SK-N-SH (cell line): Measurements from ENCODE around the gene LRRC8E. TPM values are rescaled to one million over a fixed set of nuclear protein-coding genes. Genes with fewer than 3 reads are reported as not detected.

Source experiments
- CTCF ChIA-PET: fragments of 300-600, 350-600 bp; formaldehyde crosslinking; extraction: SDS; loops from one replicate; lab custom pipeline; 2021; lab: Yijun Ruan, JAX
- POLR2A ChIA-PET: fragments of 350-600 bp; sonication (Branson Sonifier 250); formaldehyde crosslinking; extraction: SDS; loops from one replicate; lab custom pipeline; 2020; ENCODE audit warnings: antibody characterized with exemption, inconsistent platforms; lab: Yijun Ruan, JAX
- DNase-seq: peaks from one replicate; pipeline ENCODE4 v3.0.0; 2012
- H2AFZ ChIP-seq: fragments of 200-600 bp; sonication (generic); 2 replicates; pipeline ENCODE4 v1.8.1; 2016; ENCODE audit warnings: antibody characterized with exemption, mild to moderate bottlenecking, low read depth
- H3F3A ChIP-seq: fragments of 200-600 bp; sonication (generic); replicated peaks from 2 replicates; pipeline ENCODE3; 2016; ENCODE audit warnings: antibody characterized with exemption, mild to moderate bottlenecking; ENCODE audit not compliant: insufficient read depth
- H3K27ac ChIP-seq, 2 experiments: fragments of 200-500 bp in 1 of 2; fragments of 200-600 bp in 1 of 2; sonication (Bioruptor generic) in 1 of 2; sonication (generic), shearing (Covaris generic) in 1 of 2; 2 replicates each; pipeline versions ENCODE4 v1.5.1 to v1.6.1; 2014 to 2016; ENCODE audit warnings: low read depth in 2 of 2, inconsistent platforms in 1 of 2, low read length in 1 of 2, mild to moderate bottlenecking in 1 of 2, mixed read lengths in 1 of 2
- H3K27me3 ChIP-seq: fragments of 200-600 bp; sonication (generic), shearing (Covaris generic); 2 replicates; pipeline ENCODE4 v1.6.1; 2016; ENCODE audit warnings: mixed run types; ENCODE audit not compliant: insufficient read depth
- H3K36me3 ChIP-seq, 2 experiments: fragments of 200-500 bp in 1 of 2; fragments of 200-600 bp in 1 of 2; sonication (Bioruptor generic) in 1 of 2; sonication (generic) in 1 of 2; replicated peaks in 1 of 2; 2 replicates each; pipeline versions ENCODE3 to v1.5.1; 2014 to 2016; ENCODE audit warnings: low read length in 1 of 2, mild to moderate bottlenecking in 1 of 2; ENCODE audit not compliant: insufficient read depth in 2 of 2, control insufficient read depth in 1 of 2
- H3K4me1 ChIP-seq, 2 experiments: fragments of 200-500 bp in 1 of 2; fragments of 200-600 bp in 1 of 2; sonication (Bioruptor generic) in 1 of 2; sonication (generic), shearing (Covaris generic) in 1 of 2; 2 replicates each; pipeline versions ENCODE4 v1.5.1 to v1.6.1; 2014 to 2016; ENCODE audit warnings: low read depth in 1 of 2, low read length in 1 of 2, mixed run types in 1 of 2; ENCODE audit not compliant: insufficient read depth in 2 of 2, control insufficient read depth in 1 of 2
- H3K4me2 ChIP-seq: fragments of 200-600 bp; sonication (generic), shearing (Covaris generic); 2 replicates; pipeline ENCODE4 v1.6.1; 2017; ENCODE audit warnings: mixed run types
- H3K4me3 ChIP-seq, 2 experiments: fragments of 200-500 bp in 1 of 2; fragments of 200-600 bp in 1 of 2; sonication (Bioruptor generic) in 1 of 2; sonication (generic), shearing (Covaris generic) in 1 of 2; 2 replicates each; pipeline versions ENCODE4 v1.5.1 to v1.8.1; 2014 to 2016; ENCODE audit warnings: low read depth in 2 of 2, inconsistent platforms in 1 of 2, low read length in 1 of 2, mild to moderate bottlenecking in 1 of 2, mixed read lengths in 1 of 2, moderate library complexity in 1 of 2
- H3K79me2 ChIP-seq: fragments of 200-600 bp; sonication (generic); 2 replicates; pipeline ENCODE4 v1.8.1; 2017; ENCODE audit warnings: mild to moderate bottlenecking; ENCODE audit not compliant: insufficient read depth
- H3K9ac ChIP-seq: fragments of 200-600 bp; sonication (generic); 2 replicates; pipeline ENCODE4 v1.6.1; 2017; ENCODE audit warnings: mixed run types
- H3K9me2 ChIP-seq: fragments of 200-600 bp; sonication (generic); 2 replicates; pipeline ENCODE4 v1.6.1; 2017; ENCODE audit warnings: mixed run types
- H3K9me3 ChIP-seq: fragments of 200-600 bp; sonication (generic); 2 replicates; pipeline ENCODE4 v1.6.1; 2017; ENCODE audit warnings: mixed run types, mild to moderate bottlenecking, moderate library complexity
- H4K20me1 ChIP-seq: fragments of 200-600 bp; sonication (generic); 2 replicates; pipeline ENCODE4 v1.6.1; 2017; ENCODE audit warnings: mild to moderate bottlenecking, mixed run types; ENCODE audit not compliant: insufficient read depth
- EP300 ChIP-seq, 2 experiments: IDR thresholded peaks; 2 replicates each; pipeline versions ENCODE4 v1.4.0 to v1.6.1; 2012; ENCODE audit warnings: borderline replicate concordance in 1 of 2, low read depth in 1 of 2, low read length in 1 of 2
- FOSL2 ChIP-seq: IDR thresholded peaks from 2 replicates; pipeline ENCODE4 v1.4.0; 2012; ENCODE audit warnings: low read depth, mild to moderate bottlenecking, moderate library complexity, borderline replicate concordance
- FOXJ3 ChIP-seq: sonication (generic); formaldehyde crosslinking; IDR thresholded peaks from 2 replicates; pipeline ENCODE4 v1.5.1; 2020; ENCODE audit warnings: mild to moderate bottlenecking, missing genetic modification reagents
- MXI1 ChIP-seq: IDR thresholded peaks from 2 replicates; pipeline ENCODE4 v1.6.1; 2012; ENCODE audit warnings: mild to moderate bottlenecking, low read depth, low read length, improper control_type of control experiment
- NRF1 ChIP-seq: IDR thresholded peaks from 2 replicates; pipeline ENCODE4 v1.6.1; 2012; ENCODE audit warnings: low read depth, mild to moderate bottlenecking, low read length
- REST ChIP-seq: IDR thresholded peaks from 2 replicates; pipeline ENCODE4 v1.6.1; 2012; ENCODE audit warnings: mild to moderate bottlenecking, low read depth, low read length, moderate library complexity
- RFX5 ChIP-seq: IDR thresholded peaks from 2 replicates; pipeline ENCODE4 v1.6.1; 2012; ENCODE audit warnings: mild to moderate bottlenecking, improper control_type of control experiment, low read length
- SMC3 ChIP-seq: IDR thresholded peaks from 2 replicates; pipeline ENCODE4 v1.6.1; 2012; ENCODE audit warnings: low read depth, low read length, improper control_type of control experiment
- TEAD4 ChIP-seq: IDR thresholded peaks from 2 replicates; pipeline ENCODE4 v1.4.0; 2012; ENCODE audit warnings: mild to moderate bottlenecking, borderline replicate concordance; ENCODE audit not compliant: insufficient read depth
- USF1 ChIP-seq: IDR thresholded peaks from 2 replicates; pipeline ENCODE4 v1.4.0; 2012; ENCODE audit warnings: low read depth, borderline replicate concordance
- YY1 ChIP-seq: IDR thresholded peaks from 2 replicates; pipeline ENCODE4 v1.4.0; 2012; ENCODE audit warnings: low read depth, mild to moderate bottlenecking
- ZBTB33 ChIP-seq: IDR thresholded peaks from 2 replicates; pipeline ENCODE4 v1.4.0; 2012; ENCODE audit warnings: low read depth, borderline replicate concordance
- WGBS: methylation state at CpG from one replicate; pipeline ENCODE4 v1.1.6; 2017; ENCODE audit warnings: low lambda C conversion rate; 5-methylcytosine and 5-hydroxymethylcytosine counted together
- polyA plus RNA-seq, 3 experiments: library from polyadenylated mRNA; depleted of rRNA; stranded (reverse); fragments of >200 nt; gene quantifications; 2 replicates each; pipeline ENCODE4 v1.2.3, GENCODE V29; 2012
- TF ChIP-seq, protein P1 (sequence below): fragments of 150-350 bp; IDR thresholded peaks from 2 replicates; pipeline ENCODE4 v1.6.1; 2016; ENCODE audit warnings: mild to moderate bottlenecking, low read depth, low read length

Gene LRRC8E
- polyA plus RNA-seq, 1 of the 3 experiments (the other 2 are of a cell fraction), result 0.02 TPM

GRCh38 chr19:7839476-7839875 is 48.8 kb upstream of the LRRC8E start:
- H3K4me3 ChIP-seq, result no peak overlapping the region

GRCh38 chr19:7840629-7841028 is 47.7 kb upstream of the LRRC8E start:
- peaks cover 0 to 4% of the 10 kb centered on the region in 2 experiments; a peak in 1 of 4 replicates for H3K4me1 ChIP-seq
- no peaks in the 10 kb centered on the region for H4K20me1 ChIP-seq
- no peak overlapping the region for H3K4me2 ChIP-seq
- H2AFZ ChIP-seq, result no peak overlapping the region
- no peaks in the 10 kb centered on the region for H3K36me3 ChIP-seq
- H3K4me3 ChIP-seq, result no peak overlapping the region
- CTCF ChIA-PET, result interaction anchor here (1.0 to 1.8 kb wide), 2 partner anchors 12 to 13 kb away, joined by 3 to 5 read pairs; no protein-coding TSS in a partner anchor
- peaks cover 7% of the 10 kb centered on the region for H3F3A ChIP-seq
- no peak for DNase-seq
- H3K27ac ChIP-seq, result no peak overlapping the region
- no peaks in the 10 kb centered on the region for H3K9me3 ChIP-seq
- H3K27me3 ChIP-seq, result no peaks in the 10 kb centered on the region
- TF ChIP-seq REST (no peak), SMC3 (no peak), ZBTB33 (no peak), NRF1 (no peak), RFX5 (no peak), TEAD4 (no peak), FOXJ3 (no peak)
- H3K79me2 ChIP-seq, result no peaks in the 10 kb centered on the region
- 94% methylated on average over 8 of the region's 8 CpGs for WGBS
- H3K9me2 ChIP-seq, result no peaks in the 10 kb centered on the region
- no peak overlapping the region for H3K9ac ChIP-seq
- POLR2A ChIA-PET, result no interaction called here

More at GRCh38 chr19:7839476-7839875, 48.8 kb upstream of the LRRC8E start:
- Histone ChIP-seq H3K27ac (no peak overlapping the region), H3K4me1 (peaks cover 0 to 4% of the 10 kb centered on the region in 2 experiments; a peak in 1 of 4 replicates), H3K4me2 (no peak overlapping the region), H3K27me3 (no peaks in the 10 kb centered on the region), H3K9ac (no peak overlapping the region), H3K9me2 (no peaks in the 10 kb centered on the region), H3K79me2 (no peaks in the 10 kb centered on the region), H3K9me3 (no peaks in the 10 kb centered on the region), H3F3A (peaks cover 7% of the 10 kb centered on the region), H4K20me1 (no peaks in the 10 kb centered on the region), H2AFZ (no peak overlapping the region), H3K36me3 (no peaks in the 10 kb centered on the region)
- CTCF ChIA-PET, result interaction anchor here (1.1 to 1.8 kb wide), 2 partner anchors 14 to 18 kb away, joined by 3 to 5 read pairs; no protein-coding TSS in a partner anchor
- TF ChIP-seq YY1 (no peak), NRF1 (no peak), USF1 (no peak), RFX5 (no peak), EP300 (IDR thresholded peaks at IDR 0.05; ENCODE audit: borderline replicate concordance in 1 of 2, low read depth in 1 of 2, low read length in 1 of 2) (no peak), FOSL2 (no peak), MXI1 (no peak)
- TF ChIP-seq, protein P1, sequence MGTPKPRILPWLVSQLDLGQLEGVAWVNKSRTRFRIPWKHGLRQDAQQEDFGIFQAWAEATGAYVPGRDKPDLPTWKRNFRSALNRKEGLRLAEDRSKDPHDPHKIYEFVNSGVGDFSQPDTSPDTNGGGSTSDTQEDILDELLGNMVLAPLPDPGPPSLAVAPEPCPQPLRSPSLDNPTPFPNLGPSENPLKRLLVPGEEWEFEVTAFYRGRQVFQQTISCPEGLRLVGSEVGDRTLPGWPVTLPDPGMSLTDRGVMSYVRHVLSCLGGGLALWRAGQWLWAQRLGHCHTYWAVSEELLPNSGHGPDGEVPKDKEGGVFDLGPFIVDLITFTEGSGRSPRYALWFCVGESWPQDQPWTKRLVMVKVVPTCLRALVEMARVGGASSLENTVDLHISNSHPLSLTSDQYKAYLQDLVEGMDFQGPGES, result no peak
- POLR2A ChIA-PET, result no interaction called here
- DNase-seq, result no peak
- 92% methylated on average over 5 of the region's 6 CpGs for WGBS
